Measurements from ENCODE around the gene TMEM154. TPM values are rescaled to one million over a fixed set of nuclear protein-coding genes. Genes with fewer than 3 reads are reported as not detected.

Gene TMEM154
- polyA plus RNA-seq, 1 donor (not counting 4 experiments of a cell fraction or from before 2014, with no cell fraction given): 106 TPM

- H2AFZ ChIP-seq (ENCODE audit: control insufficient read depth, low read length): no peak overlapping the region
- no peak overlapping the region for H3K4me2 ChIP-seq (ENCODE audit: control insufficient read depth, extremely low read depth, insufficient read depth, low read depth, low read length)
- DNase-seq (ENCODE audit: low read depth, low spot score): no peak
- H4K20me1 ChIP-seq (ENCODE audit: control insufficient read depth, extremely low read depth, insufficient read depth, low read length): no peaks in the 10 kb centered on the region
- H3K27ac ChIP-seq (ENCODE audit: control insufficient read depth, insufficient read depth, low read length): no peak overlapping the region
- H3K9ac ChIP-seq (ENCODE audit: control insufficient read depth, extremely low read depth, insufficient read depth, low read length): no peak overlapping the region
- no peak for TF ChIP-seq EZH2 (IDR thresholded peaks at IDR 0.05; ENCODE audit: low read length)
- TF ChIP-seq CTCF (optimal IDR thresholded peaks at IDR 0.05 in 1 of 3, IDR thresholded peaks at IDR 0.05 in 1 of 3, conservative IDR thresholded peaks at IDR 0.05 in 1 of 3; ENCODE audit: extremely low read depth in 1 of 3, insufficient read depth in 2 of 3, low read length in 3 of 3): no peak
- no peak for FAIRE-seq
- no peaks in the 10 kb centered on the region for H3K27me3 ChIP-seq (ENCODE audit: control insufficient read depth, extremely low read depth, insufficient read depth, low read length)
- H3K4me3 ChIP-seq (ENCODE audit: control insufficient read depth in 2 of 3, extremely low read depth in 1 of 3, insufficient read depth in 2 of 3, low read depth in 1 of 3, low read length in 3 of 3): no peak overlapping the region
- H3K9me3 ChIP-seq (ENCODE audit: control insufficient read depth, low read depth, low read length): no peaks in the 10 kb centered on the region
- H3K36me3 ChIP-seq (ENCODE audit: control insufficient read depth in 2 of 2, extremely low read depth in 1 of 2, insufficient read depth in 2 of 2, low read length in 2 of 2): no peaks in the 10 kb centered on the region
- no peaks in the 10 kb centered on the region for H3K9me1 ChIP-seq (ENCODE audit: control insufficient read depth, extremely low read depth, insufficient read depth, low read length)
- H3K4me1 ChIP-seq (ENCODE audit: control insufficient read depth, extremely low read depth, insufficient read depth, low read length): peaks cover 17% of the 10 kb centered on the region
- dilution Hi-C loops (cut with MboI; ENCODE audit: extremely low pct_ligation_motif_present, low sequenced_read_pairs): no loop called here
- H3K79me2 ChIP-seq (ENCODE audit: control insufficient read depth, insufficient read depth, low read length): no peaks in the 10 kb centered on the region
Measured at GRCh38 chr4:152575533-152575932, 104.3 kb downstream of the TMEM154 start.

GRCh38 chr4:152573861-152574260 is 105.9 kb downstream of the TMEM154 start:
- FAIRE-seq: no peak
- Histone ChIP-seq H3K4me3 (ENCODE audit: control insufficient read depth in 2 of 3, extremely low read depth in 1 of 3, insufficient read depth in 2 of 3, low read depth in 1 of 3, low read length in 3 of 3) (no peak overlapping the region), H4K20me1 (ENCODE audit: control insufficient read depth, extremely low read depth, insufficient read depth, low read length) (no peaks in the 10 kb centered on the region), H3K79me2 (ENCODE audit: control insufficient read depth, insufficient read depth, low read length) (no peaks in the 10 kb centered on the region), H3K9me3 (ENCODE audit: control insufficient read depth, low read depth, low read length) (no peaks in the 10 kb centered on the region), H3K4me1 (ENCODE audit: control insufficient read depth, extremely low read depth, insufficient read depth, low read length) (peaks cover 17% of the 10 kb centered on the region), H3K36me3 (ENCODE audit: control insufficient read depth in 2 of 2, extremely low read depth in 1 of 2, insufficient read depth in 2 of 2, low read length in 2 of 2) (no peaks in the 10 kb centered on the region), H2AFZ (ENCODE audit: control insufficient read depth, low read length) (no peak overlapping the region), H3K27ac (ENCODE audit: control insufficient read depth, insufficient read depth, low read length) (no peak overlapping the region), H3K27me3 (ENCODE audit: control insufficient read depth, extremely low read depth, insufficient read depth, low read length) (no peaks in the 10 kb centered on the region), H3K4me2 (ENCODE audit: control insufficient read depth, extremely low read depth, insufficient read depth, low read depth, low read length) (no peak overlapping the region), H3K9me1 (ENCODE audit: control insufficient read depth, extremely low read depth, insufficient read depth, low read length) (no peaks in the 10 kb centered on the region), H3K9ac (ENCODE audit: control insufficient read depth, extremely low read depth, insufficient read depth, low read length) (no peak overlapping the region)
- TF ChIP-seq EZH2 (IDR thresholded peaks at IDR 0.05; ENCODE audit: low read length): no peak
- no peak for TF ChIP-seq CTCF (optimal IDR thresholded peaks at IDR 0.05 in 1 of 3, IDR thresholded peaks at IDR 0.05 in 1 of 3, conservative IDR thresholded peaks at IDR 0.05 in 1 of 3; ENCODE audit: extremely low read depth in 1 of 3, insufficient read depth in 2 of 3, low read length in 3 of 3)
- no peak for DNase-seq (ENCODE audit: low read depth, low spot score)
- dilution Hi-C loops (cut with MboI; ENCODE audit: extremely low pct_ligation_motif_present, low sequenced_read_pairs): no loop called here
